ENCODE results near the gene FOXC2. TPM values are rescaled to one million over a fixed set of nuclear protein-coding genes. Genes with fewer than 3 reads are reported as not detected.

FOXC2 gene
- polyA plus RNA-seq, 4 donors = 50.1 to 55.3 (median 52.2) TPM

DNA sequence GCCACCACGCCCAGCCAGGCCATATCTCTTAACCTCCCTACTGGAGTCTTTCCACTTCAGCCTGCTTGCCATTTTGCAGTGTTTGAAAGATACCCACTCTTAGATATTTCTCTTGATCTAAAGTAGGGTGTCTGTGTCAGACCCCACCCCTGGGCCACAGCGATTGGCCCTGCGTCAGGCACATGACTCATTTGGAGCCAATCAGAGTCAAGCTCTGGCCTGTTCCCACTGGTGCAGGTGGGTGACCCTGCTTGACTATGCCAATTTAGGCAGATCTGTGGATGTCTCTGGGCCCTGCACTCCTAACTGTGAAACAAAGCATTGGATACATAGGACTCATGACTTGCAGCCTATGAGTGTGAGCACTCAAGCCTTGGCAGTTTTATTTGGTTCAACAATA, 39.3 kb downstream of the FOXC2 start:
- no peak for DNase-seq (ENCODE audit: low read depth in 4 of 4, low spot score in 3 of 4)

DNA sequence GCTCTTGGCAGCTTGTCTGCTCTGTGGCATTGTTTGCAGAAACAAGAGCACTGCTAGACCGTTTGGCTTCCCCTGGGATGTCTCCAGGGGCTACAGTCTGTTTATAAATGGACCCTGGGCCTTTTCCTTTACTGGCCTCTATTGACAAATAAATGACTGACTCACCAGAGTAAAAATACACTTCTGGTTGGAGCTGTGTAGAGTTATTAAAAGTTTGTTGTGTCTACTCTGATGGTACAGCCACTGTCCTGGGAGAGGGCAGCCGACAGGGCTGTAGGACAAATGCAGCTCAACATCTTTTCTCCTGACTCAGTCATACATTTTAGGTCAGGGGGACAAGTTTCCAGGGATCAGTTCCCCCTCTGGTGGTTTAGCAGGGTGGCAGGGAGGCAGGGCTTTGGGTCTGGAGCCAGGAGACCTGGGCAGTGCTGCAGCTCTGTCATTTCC, 41.7 kb downstream of the FOXC2 start:
- no peak for DNase-seq (ENCODE audit: low read depth in 4 of 4, low spot score in 3 of 4)

DNA sequence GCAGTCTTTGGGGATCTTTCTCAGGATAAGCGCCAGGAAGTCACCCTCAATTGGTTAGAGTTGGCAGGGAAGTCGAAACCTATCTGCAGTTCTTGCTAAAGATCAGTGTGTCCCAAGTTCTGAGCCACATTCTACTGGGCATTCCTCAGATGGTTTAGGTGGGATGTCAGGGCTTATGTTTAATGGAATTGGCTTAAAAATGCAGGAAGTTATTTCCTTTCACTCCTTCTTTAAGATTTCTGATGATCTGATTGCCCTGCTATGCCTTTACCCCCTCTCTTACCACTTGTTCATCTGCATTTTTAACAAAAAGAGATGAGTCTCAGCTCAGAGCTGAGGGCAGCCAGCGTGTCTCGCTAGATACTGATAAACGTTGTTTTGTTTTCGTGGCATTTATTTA, 42.5 kb downstream of the FOXC2 start:
- DNase-seq (ENCODE audit: low read depth in 4 of 4, low spot score in 3 of 4) = no peak

DNA sequence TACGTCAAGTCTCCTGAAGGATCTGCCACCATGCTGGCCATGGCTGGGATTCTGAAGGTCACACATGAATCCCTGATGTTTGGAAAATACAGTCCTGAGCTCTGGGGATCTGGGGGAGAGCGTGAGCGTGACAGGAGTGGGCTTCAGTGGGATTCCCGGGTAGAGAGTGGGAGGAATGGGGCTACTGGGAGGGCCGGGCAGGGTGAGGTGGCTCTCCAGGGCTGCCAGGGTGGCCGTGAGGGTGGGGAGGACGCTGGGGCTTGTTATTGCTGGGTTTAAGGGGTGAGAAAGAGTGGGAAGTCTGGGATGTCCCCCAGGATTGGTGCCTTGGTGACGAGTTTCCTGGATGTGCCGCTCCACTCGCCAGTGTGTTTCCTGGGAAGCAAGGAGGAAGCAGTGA, 43.0 kb downstream of the FOXC2 start:
- no peak for DNase-seq (ENCODE audit: low read depth in 4 of 4, low spot score in 3 of 4)

DNA sequence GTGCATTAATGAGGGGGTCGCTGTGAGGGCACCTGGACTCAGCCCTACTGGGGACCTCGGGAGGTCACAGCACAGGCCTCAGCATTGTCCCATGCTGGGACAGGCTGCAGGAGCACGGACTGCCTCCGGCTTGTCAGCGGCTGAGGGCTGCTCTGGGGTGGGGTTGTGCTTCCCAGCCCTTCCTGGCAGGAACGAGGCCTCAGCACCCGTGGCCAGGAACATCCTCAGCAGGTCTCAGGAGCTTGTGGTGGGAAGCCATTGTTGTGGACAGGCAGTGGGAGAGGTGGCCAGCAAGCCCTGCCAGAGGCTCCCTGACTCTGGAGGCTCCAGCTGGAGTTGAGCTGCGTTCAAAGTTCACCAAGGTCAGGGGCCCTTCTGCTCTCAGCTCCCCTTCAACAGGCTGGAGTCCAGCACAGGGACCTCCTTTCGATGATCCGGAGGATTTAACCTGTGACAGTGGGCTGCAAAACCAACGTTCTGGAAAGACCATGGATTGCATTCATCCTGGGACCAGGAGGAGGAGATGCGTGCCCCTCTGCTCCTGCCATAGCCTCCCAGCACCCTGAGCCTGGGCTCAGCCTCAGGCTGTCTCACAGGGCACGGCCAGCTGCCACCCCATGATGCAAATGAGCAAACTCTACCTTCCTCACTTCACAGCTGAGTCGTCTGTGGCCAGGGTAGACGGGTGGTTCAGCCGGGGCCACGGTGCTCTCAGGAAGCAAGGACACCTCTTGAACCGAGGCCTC, 44.3 kb downstream of the FOXC2 start:
- DNase-seq (ENCODE audit: low read depth in 4 of 4, low spot score in 3 of 4) = no peak

DNA sequence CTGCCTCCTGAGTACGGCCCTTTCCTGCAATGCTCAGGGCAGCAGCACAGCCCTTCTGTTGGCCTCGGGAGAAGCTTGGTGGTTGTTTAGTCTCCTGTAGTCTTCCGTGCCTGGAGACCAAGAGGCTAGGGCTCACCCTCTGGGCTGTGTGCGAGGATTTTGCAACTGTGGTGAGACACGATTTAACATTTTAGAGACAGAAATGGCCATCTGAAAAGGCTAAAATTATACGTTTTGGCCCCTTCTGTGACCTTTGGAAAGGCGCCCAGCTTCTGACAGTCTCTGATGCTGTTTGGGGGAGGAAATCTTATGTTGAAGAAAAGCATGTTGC, 44.9 kb downstream of the FOXC2 start:
- peak; percentile 39 to 80 (median 64) for DNase-seq (ENCODE audit: low read depth in 4 of 4, low spot score in 3 of 4)

DNA sequence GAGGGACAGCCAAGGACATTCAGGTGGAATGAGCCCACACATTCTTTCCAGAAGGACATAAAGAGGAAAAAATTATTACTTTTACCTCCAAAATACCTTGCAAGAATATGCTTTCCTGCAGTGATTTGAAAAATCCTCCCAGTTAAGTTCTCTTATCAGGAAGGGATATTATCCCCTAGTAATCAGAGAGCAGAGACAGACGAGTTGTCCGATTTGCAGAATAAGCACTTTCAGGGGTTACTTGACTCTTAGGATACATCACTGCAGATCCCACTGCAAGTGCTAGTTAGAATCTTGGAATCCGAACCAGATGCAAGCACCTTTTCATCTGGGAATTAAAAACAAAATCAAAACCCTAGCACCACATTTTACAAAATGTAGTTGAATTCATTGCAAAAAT, 45.3 kb downstream of the FOXC2 start:
- DNase-seq (ENCODE audit: low read depth in 4 of 4, low spot score in 3 of 4) = no peak

DNA sequence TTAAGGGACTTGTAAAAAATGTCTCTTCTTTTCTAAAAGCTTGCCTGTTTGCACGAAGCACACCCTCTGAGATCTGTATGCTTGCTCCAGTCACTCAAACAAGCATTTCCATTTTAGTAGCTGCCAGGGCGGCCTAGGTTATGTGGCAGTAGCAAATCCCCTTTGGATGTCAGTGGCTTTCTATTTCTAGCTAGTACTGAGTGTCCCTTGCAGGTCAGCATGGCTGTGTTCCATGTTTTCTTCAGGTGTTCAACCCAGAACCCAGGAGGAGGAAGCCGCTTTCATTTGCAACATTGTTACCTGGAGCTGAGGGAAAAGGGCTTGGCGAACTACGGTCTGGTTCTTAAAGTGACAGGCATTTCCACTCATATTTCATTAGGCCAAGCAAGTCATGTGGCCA, 48.1 kb downstream of the FOXC2 start:
- no peak for DNase-seq (ENCODE audit: low read depth in 4 of 4, low spot score in 3 of 4)

DNA sequence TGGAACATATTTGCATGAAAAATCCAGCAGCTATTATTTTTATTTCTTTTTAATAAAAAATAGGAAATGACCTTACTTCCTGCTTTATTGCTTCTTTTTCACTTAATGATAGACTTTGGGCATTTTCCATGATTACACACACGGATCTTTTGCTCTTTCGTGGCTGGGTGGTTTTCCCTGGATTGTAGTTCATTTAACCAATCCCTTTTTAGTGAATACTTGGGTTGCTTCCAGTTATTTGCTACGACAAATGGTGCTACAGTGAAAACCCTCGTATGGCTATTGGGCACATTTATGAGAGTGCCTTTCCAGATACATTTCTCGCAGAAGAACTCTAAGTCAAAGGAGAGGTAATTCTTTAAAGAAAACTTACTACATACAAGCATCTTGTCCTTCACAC, 50.3 kb downstream of the FOXC2 start:
- no peak for DNase-seq (ENCODE audit: low read depth in 4 of 4, low spot score in 3 of 4)

DNA sequence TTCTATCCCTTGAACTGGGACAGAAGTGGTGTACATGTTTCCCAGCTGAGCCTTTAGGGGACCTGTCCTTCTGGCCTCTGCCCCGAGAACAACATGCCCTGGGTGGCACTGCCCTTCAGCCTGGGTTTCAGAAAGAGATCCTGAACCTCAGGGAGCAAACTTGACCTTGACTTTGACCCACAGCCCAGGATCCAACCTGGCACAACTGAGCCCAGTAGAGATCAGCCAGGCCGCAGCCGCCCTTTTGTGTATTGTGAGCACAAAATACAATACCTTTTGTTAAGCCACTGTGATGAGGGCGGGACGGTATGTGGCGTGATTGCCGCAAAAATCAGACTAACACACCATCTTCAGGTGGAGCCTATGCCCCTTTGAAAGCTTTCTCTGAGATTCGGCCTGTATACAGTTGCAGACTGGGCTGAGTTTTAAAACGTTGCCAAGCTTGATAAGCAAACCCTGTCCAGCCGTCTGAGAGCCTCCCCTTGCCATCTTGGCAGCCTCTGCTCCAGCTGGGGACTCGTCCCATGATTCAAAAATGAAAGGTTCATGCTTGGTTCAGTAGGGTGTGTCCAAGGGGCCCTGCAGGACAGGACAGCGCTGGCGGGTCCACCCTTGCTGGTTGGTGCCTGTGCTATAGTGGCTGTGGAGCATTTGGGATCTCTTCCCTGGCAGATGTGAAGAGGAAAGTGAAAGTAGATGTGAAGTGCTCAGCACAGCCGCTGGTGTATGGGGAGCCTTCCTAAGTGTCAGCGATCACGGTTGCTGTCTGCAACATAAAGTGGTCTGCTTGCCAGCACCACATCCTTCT, 52.0 kb downstream of the FOXC2 start:
- DNase-seq (ENCODE audit: low read depth in 4 of 4, low spot score in 3 of 4) = no peak

Other genes starting within 250 kb of the FOXC2 start
- gene FOXF1, start 56.3 kb upstream of the FOXC2 start, polyA plus RNA-seq (ENCODE audit: insufficient read length in 4 of 4) = under 1 TPM; 0.07 to 0.60 (median 0.24) TPM
- 10 to 100 TPM; 25.1 to 30.2 (median 26.7) TPM for gene MTHFSD, start 11.6 kb upstream of the FOXC2 start, polyA plus RNA-seq (ENCODE audit: insufficient read length in 4 of 4)
- gene FOXL1, start 11.7 kb downstream of the FOXC2 start, polyA plus RNA-seq (ENCODE audit: insufficient read length in 4 of 4) = 10 to 100 TPM; 15.5 to 21.5 (median 19.1) TPM